ES-I3 (cell line): ENCODE data around the gene ARAP3.
A peak's percentile ranks its signal among the peaks of the same experiment; 100 is the strongest.

Experiments used
- H3K36me3 ChIP-seq: 2 replicates; pipeline ENCODE4 v1.6.1; 2013; ENCODE audit warnings: mild to moderate bottlenecking, low read length, control low read depth, moderate library complexity; ENCODE audit not compliant: insufficient read depth
- H3K4me1 ChIP-seq: 2 replicates; pipeline ENCODE4 v1.6.1; 2013; ENCODE audit warnings: mild to moderate bottlenecking, control low read depth, low read length; ENCODE audit not compliant: insufficient read depth
- H3K9ac ChIP-seq: 2 replicates; pipeline ENCODE4 v1.6.1; 2013; ENCODE audit warnings: low read depth, mild to moderate bottlenecking, low read length, moderate library complexity
- H3K9me3 ChIP-seq: 2 replicates; pipeline ENCODE4 v1.6.1; 2013; ENCODE audit warnings: mild to moderate bottlenecking, low read length, moderate library complexity; ENCODE audit not compliant: control insufficient read depth, insufficient read depth

ARAP3 gene

DNA sequence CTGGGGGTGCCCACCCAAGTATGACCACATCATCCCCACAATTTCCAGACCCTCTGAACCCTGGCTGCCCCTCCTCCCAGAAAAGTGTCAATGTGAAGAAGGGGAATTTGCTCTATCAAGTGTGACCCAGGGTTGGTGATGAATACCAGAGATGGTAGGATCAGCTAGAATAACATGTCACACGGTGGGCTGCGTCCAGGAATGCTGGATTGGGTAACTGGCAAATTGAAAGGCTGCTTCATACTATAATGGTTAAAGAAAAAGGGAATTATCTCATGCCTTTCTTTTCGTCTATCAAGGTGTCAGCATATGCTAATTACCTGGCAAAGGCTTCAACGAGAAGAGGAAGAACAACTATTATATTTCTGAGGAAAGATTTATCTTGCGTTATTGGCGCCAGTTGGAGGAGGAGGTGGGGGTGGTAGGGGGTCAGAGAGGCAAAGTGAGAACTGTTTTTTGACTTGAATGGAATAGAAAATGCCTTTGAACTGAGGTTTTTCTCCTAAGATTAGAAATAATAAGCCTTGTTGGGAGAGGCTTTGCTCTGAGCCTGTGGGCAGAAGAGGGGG lies 27.8 kb upstream of the ARAP3 start:
- Histone ChIP-seq H3K4me1 (peaks cover 12% of the 10 kb centered on the region), H3K9me3 (no peaks in the 10 kb centered on the region), H3K36me3 (no peaks in the 10 kb centered on the region), H3K9ac (no peak overlapping the region)

DNA sequence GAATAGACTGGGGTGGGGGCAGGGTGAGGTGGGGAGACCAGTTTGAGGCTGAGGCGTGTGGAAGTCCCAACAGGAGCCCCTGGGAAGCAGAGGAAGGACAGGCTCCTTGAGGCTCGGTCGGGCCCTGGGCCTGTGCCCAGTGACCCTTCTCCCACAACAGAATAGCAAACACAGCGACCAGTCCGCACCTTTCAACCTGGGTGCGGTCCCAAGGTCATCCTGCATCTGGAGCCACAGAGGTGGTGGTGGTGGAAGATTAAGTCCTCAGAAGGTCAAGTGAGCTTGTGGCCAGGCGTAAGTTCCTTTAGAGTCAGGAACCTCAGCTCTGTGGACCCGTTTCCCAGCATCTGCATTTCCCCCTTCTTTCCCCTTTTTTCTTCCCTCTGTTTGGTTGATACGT lies 26.0 kb upstream of the ARAP3 start:
- H3K36me3 ChIP-seq, result no peaks in the 10 kb centered on the region
- H3K4me1 ChIP-seq, result peaks cover 9% of the 10 kb centered on the region

DNA sequence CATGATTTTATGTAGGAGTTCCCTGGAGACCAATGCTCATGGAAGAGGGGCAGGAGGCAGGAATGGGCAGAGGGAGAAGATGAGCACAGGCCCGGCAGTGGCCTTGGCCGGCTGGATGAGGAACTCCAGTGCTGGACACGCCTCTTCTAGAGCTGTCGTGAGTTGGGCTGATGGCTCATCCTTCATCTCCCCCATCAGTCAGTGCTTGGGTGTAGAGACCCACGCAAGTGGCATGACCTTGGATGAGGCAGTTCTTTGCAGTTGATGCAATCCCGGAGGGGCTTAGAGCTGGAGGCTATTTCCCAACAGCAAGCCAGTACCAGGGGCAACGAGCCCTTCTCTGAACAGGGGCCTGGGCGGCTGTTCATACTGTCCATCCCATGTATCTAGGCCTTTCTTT lies 25.5 kb upstream of the ARAP3 start:
- H3K9me3 ChIP-seq, result no peaks in the 10 kb centered on the region
- H3K9ac ChIP-seq, result no peak overlapping the region
- no peaks in the 10 kb centered on the region for H3K36me3 ChIP-seq
- H3K4me1 ChIP-seq, result peaks cover 9% of the 10 kb centered on the region

More for the DNA sequence above, 26.0 kb upstream of the ARAP3 start:
- Histone ChIP-seq H3K9ac (no peak overlapping the region), H3K9me3 (no peaks in the 10 kb centered on the region)

DNA sequence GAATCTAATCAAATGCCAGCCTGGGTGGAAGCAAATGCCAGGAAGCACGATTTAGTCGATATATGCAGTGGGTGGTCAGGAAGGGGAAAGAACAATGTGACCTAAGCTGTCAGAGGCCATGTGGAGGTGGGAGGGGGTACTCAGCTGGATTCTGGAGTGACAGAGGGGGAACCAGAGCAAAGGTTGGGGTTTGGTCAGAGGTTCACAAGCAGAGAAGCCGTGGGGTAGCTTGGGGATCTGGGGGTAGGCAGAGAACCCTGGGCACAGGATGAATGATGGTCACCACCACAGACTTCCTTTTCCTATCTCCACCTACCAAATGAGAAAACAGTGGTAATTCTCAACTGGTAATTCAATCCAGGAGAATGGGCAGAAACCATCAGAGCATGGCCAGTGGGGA lies 24.1 kb upstream of the ARAP3 start:
- Histone ChIP-seq H3K9ac (no peak overlapping the region), H3K4me1 (peaks cover 9% of the 10 kb centered on the region), H3K36me3 (no peaks in the 10 kb centered on the region), H3K9me3 (no peaks in the 10 kb centered on the region)

DNA sequence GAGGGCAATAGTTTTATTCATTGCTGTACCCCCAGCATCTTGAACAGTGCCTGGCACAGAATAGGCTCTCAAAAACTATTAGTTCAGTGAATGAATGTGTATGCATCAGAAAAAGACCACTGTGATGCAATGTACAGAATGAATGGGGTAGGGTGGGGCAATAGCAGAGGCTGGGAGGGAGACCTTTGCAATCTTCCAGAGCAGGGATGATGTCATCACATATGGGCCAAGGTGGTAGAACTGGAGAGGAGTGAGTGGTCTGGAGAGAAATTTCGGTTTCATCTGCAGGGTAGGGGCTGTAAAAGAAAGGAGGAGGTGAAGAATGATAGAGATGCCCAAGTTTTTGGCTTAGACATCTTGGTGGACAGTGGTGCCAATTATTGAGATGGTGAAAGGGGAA lies 23.4 kb upstream of the ARAP3 start:
- Histone ChIP-seq H3K4me1 (peaks cover 9% of the 10 kb centered on the region), H3K36me3 (no peaks in the 10 kb centered on the region), H3K9ac (no peak overlapping the region), H3K9me3 (no peaks in the 10 kb centered on the region)

DNA sequence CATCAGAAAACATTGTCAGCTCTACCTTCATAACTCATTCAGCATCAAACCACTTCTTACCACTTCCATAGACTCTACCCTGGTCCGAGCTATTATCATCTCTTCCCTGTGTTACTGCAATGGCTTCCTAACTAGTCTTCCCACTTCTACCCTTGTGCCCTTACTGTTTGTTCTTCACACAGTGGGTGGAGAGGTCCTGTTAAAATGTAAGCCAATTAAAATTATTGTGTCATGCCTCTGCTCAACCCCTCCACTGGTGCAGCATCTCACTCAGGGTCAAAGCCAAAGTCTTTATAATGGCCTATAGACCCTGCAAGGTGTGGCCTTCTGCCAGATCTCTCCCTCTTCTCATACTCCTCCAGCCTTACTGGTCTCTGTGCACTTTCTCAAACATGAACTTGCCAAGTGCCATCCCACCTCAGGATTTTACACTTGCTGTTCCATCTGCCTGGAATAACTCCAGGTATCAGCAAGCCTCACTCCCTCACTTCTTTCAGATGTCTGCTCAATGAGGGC lies 22.8 kb upstream of the ARAP3 start:
- Histone ChIP-seq H3K36me3 (no peaks in the 10 kb centered on the region), H3K4me1 (peaks cover 6% of the 10 kb centered on the region), H3K9me3 (no peaks in the 10 kb centered on the region), H3K9ac (no peak overlapping the region)

DNA sequence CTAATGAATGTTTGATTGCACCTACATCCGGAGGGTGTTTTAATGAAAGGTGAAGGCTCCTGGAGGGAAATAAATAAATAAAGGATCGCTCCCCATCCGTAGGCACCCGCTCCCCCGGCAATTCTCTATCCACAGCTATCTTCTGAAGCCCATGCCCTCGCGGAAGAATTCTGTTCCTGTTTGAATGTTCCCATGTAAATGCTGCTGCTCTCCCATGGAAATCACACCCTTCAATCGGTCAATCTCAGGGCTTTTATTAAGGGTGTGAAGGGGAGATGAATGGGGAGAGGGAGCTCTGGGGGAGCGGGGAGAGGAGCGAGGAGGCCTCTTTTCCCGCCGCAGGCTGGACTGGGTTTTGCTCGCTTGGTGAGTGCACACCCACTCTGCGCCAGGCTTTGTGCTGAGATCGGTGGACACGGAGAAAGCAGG lies 21.1 kb upstream of the ARAP3 start:
- peaks cover 6% of the 10 kb centered on the region for H3K4me1 ChIP-seq
- H3K9ac ChIP-seq, result peak overlapping the region; percentile 70; the same call in 1 of the 2 replicates
- H3K36me3 ChIP-seq, result no peaks in the 10 kb centered on the region
- H3K9me3 ChIP-seq, result no peaks in the 10 kb centered on the region

DNA sequence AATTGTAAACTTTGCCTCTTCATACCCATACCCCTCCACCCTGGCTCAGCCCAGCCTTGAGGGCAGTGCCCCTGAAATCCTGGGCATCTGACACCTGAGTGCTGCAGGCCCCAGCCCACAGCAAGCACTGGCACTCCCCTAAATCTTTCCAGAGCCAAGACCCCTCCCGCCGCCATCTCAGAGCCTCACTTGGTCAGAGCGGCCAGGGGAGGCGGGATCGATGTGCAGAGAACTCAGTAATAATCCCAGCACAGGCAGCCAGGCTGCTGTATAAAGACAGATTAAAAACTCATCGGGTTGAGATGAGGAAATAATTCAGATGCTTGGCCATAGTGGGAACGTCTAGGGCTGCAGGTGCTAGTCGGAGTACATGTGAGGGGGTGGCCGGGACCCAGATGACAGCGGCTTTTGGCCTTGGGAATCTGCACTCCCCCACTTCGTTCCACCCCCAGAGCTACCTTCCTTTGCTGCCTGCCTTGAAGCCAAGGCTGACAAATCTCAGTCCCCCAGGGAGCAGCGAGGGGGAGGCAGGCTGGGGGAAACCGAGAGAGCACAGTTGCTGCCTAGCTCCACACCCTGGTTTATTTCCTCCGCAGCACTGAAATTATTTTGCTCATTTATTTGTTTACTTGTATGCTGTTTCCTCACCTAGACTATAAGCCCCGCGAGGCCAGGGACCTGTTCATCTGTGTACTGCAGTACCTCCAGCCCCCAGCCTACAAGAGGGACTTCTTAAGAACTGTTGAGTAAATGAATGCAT lies 19.5 kb upstream of the ARAP3 start:
- H3K36me3 ChIP-seq, result no peaks in the 10 kb centered on the region
- peaks cover 6% of the 10 kb centered on the region for H3K4me1 ChIP-seq
- no peaks in the 10 kb centered on the region for H3K9me3 ChIP-seq
- no peak overlapping the region for H3K9ac ChIP-seq

DNA sequence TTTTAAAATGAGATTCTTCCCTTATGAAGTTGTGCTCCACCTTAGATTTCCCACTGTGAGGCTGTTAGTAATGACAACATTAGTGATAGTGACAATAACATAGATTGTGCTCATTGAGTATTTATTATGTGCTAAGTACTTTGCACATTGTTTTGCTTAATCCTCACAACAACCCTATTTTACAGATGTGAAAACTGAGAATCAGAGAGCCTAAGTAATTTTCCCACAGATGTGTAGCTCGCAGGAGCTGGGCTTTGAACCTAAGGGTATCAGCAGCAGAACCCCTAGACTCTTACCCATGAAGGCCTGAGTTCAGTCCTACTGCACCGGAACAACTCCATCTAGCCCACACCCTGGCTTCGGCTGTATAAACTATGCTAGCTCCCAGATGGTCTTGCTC lies 15.6 kb upstream of the ARAP3 start:
- Histone ChIP-seq H3K36me3 (no peaks in the 10 kb centered on the region), H3K9me3 (no peaks in the 10 kb centered on the region), H3K4me1 (peaks cover 6% of the 10 kb centered on the region), H3K9ac (no peak overlapping the region)

DNA sequence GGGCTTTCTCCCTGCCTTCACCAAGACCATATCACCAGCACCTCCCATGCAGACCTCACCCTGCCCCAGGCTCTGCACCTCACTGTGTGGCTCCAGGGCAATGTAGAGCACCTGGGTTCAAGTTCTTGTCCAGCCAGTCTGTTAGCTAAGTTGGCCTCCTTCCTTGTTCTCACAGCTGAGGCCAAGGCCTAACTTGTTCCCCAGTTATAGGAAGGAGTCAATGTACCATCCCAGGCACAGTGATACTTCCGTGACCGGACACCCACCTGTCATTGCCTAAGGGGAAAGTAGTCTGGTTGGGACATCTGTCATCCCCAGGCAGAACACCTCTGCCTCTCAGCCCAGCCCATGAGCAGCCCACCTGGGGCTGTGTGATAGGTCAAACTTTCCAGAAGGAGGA lies 14.4 kb upstream of the ARAP3 start:
- H3K36me3 ChIP-seq, result no peaks in the 10 kb centered on the region

DNA sequence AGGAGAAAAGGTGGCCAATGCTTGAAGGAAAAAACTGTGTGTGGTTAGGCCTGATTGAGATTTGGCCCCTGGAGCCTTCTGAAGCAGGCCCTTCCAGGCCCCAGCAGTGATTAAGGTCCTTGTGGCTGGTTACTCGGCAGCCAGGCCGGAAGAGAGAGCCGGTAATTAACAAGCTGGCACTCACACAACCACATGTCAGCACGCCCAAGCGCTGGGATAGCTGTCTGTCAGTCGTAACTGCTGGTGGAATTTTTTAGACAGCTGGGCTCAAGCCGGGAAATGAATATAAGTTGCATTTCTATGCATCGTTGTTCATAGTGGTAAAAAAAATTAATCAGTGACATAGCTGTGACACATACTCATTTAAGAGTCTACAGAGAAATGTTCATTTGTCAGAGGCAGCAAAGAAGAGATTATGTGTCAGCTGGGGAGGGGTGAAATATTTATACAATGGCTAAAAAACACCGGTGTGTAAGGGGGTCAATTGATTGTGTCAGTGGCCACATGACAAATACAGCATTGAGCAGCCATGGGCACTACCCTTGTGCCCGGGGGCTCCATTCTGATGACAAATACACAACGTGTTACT lies 13.7 kb upstream of the ARAP3 start:
- peaks cover 6% of the 10 kb centered on the region for H3K4me1 ChIP-seq
- no peaks in the 10 kb centered on the region for H3K36me3 ChIP-seq
- H3K9ac ChIP-seq, result no peak overlapping the region
- no peaks in the 10 kb centered on the region for H3K9me3 ChIP-seq

More for the DNA sequence above, 14.4 kb upstream of the ARAP3 start:
- H3K9me3 ChIP-seq, result no peaks in the 10 kb centered on the region
- no peak overlapping the region for H3K9ac ChIP-seq
- H3K4me1 ChIP-seq, result peaks cover 6% of the 10 kb centered on the region

DNA sequence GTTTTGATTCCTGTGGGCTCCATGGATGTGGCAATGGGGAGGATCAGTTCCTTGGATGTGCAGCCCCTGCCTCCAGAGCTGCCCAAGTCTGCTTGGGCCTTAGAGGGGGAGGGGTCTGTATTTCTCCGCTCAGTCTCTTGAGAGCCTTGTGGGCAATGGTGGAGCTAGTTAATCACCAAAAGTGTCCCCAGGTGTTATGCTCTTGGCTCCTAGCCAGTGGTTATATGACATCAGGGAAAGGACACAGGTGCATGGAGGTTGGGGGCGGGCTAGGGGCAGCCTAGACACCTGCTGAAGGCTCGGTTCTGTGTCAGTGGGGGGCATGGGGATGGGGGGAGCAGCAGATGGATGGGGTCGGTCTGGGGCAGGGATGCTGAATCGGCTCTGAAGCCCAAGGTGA lies 12.4 kb upstream of the ARAP3 start:
- H3K9me3 ChIP-seq, result no peaks in the 10 kb centered on the region
- H3K4me1 ChIP-seq, result peaks cover 6% of the 10 kb centered on the region
- H3K36me3 ChIP-seq, result no peaks in the 10 kb centered on the region
- H3K9ac ChIP-seq, result no peak overlapping the region

DNA sequence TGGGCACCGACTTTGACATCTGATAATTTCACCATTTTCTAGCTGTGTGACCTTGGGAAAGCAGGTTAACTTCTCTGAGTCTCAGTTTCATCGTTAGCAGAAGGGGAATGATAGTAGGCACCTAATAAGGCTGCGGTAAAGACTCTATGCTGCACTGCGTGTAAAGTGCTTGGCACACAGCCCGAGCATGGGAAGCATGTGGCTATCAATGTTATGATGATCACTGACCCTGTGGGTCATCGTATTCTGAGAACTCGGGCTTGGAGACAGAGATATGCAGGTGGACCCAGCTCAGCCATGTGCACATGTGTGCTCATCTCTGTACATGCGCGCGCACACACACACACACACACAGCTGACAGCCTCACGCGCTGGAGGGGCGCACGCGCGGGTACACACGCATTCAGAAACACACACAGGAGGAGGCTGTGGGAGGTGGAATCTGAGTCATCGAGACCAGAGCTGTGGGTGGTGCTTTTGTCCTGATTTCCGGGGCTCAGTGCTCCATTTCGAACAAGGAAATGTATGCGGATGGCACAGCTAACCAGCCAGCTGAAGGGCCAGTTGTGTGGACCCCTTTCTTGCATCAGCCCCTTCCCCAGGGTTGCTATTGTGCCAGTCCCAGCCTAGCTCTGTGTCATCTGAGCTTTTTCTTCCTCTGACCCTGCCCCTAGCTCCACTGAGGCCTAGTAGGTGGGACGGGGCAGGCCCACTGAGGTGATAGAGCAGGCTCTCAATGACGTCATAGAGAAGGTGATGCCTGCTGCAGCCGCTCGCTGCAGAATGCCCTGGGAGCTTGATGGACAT lies 11.1 kb upstream of the ARAP3 start:
- H3K9ac ChIP-seq, result no peak overlapping the region
- H3K4me1 ChIP-seq, result peaks cover 11% of the 10 kb centered on the region
- H3K36me3 ChIP-seq, result no peaks in the 10 kb centered on the region
- no peaks in the 10 kb centered on the region for H3K9me3 ChIP-seq

DNA sequence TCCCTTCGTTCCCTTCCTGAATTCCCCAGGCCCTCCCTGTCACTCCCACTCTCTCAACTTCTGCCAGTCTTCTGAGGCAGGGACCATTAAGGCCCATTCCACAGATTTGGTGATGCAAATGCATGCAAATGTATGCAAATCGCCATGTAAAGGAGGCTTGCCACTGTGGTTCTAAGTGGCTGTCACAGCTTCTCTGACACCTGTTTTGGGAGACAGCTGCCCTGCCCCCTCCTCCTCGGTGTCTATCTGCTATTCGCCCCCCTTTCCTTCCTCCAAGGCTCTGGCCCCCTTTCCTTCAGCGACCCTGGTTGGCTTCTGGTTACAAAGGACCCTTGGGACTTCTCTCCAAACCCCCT lies 10.5 kb upstream of the ARAP3 start:
- Histone ChIP-seq H3K9me3 (no peaks in the 10 kb centered on the region), H3K9ac (peak overlapping the region; percentile 76; the same call in 1 of the 2 replicates), H3K4me1 (peaks cover 16% of the 10 kb centered on the region), H3K36me3 (no peaks in the 10 kb centered on the region)
